ENCODE data around the gene MTMR2.

DNA sequence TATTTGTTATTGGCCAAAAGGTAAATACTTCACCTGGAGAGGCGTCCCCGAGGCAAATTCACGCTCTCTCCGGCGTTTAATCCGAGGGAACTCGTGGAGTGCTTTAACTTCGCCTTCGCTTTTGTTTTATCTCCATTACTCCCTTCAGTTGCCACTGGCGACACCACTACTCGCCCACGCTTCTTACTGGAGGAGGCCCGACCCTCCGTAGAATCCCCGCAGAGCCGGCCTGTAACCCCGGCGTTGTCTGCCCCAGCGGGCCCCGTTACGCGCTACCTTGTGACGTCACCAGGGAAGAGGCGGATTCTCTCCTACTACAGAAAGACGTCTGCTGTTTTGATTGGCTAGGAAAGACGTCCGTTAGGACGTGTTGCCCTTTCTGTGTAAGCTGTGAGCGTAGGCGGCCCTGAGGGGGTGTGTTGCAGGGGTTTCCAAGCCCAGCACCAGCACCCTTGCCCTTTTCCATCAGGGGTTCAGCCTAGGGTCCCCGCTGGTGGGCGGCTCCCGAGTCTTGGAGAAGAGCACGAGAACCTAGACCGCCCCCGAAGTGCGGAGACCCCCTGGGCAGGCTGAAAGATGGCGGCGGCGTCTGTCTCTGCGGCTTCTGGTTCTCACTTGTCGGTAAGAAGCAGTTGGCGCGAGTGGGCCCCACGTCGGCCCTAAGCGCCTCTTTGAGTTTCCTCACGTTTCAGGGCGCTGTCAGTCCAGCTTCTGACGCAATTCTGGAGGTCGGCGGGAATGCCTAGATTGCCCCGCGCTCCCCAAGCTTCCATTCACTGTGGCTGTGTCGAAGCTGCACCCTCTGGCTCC lies 133.6 kb downstream of the MTMR2 start, which contains the start of gene CEP57:
- TF ChIP-seq, protein P1, sequence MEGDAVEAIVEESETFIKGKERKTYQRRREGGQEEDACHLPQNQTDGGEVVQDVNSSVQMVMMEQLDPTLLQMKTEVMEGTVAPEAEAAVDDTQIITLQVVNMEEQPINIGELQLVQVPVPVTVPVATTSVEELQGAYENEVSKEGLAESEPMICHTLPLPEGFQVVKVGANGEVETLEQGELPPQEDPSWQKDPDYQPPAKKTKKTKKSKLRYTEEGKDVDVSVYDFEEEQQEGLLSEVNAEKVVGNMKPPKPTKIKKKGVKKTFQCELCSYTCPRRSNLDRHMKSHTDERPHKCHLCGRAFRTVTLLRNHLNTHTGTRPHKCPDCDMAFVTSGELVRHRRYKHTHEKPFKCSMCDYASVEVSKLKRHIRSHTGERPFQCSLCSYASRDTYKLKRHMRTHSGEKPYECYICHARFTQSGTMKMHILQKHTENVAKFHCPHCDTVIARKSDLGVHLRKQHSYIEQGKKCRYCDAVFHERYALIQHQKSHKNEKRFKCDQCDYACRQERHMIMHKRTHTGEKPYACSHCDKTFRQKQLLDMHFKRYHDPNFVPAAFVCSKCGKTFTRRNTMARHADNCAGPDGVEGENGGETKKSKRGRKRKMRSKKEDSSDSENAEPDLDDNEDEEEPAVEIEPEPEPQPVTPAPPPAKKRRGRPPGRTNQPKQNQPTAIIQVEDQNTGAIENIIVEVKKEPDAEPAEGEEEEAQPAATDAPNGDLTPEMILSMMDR (conservative IDR thresholded peaks at IDR 0.05 in 1 of 2, IDR thresholded peaks at IDR 0.05 in 1 of 2; ENCODE audit: low read depth in 1 of 2, low read length in 2 of 2) = no peak
- TF ChIP-seq EZH2 (IDR thresholded peaks at IDR 0.05; ENCODE audit: low read length, missing control alignments) = no peak

Data from fibroblast of lung (primary cell).